ENCODE measurements around the gene RGS16. TPM values are rescaled to one million over a fixed set of nuclear protein-coding genes. Genes with fewer than 3 reads are reported as not detected.
A peak's percentile ranks its signal among the peaks of the same experiment; 100 is the strongest.

RGS16 gene
- total RNA-seq = 16.6 TPM
- polyA plus RNA-seq = 1 to 10 TPM in 1 of 4 donors, under 1 TPM in 3; 0.34 to 1.2 (median 0.46) TPM

- Mint-ChIP-seq H3K27me3 (peaks cover 8% of the 10 kb centered on the region), H3K4me1 (peaks cover 0 to 8% (median 4%) of the 10 kb centered on the region in 4 donors), H3K36me3 (peaks cover 4% of the 10 kb centered on the region), H3K4me3 (peak within 1 kb of the TSS in 3 of 4 donors; percentile 24 to 90 (median 84)), H3K9me3 (no peaks in the 10 kb centered on the region), H3K27ac (peak within 1 kb of the TSS in 1 of 3 donors; percentile 87)
- H3K9me3 ChIP-seq (ENCODE audit: control insufficient read depth in 2 of 2, low read length in 2 of 2) = no peaks in the 10 kb centered on the region
- no peaks in the 10 kb centered on the region for H3K27me3 ChIP-seq (ENCODE audit: control insufficient read depth, insufficient read depth, low read length)
- peak within 1 kb of the TSS; percentile 67 for H3K4me3 ChIP-seq (ENCODE audit: low read depth, low read length)
- peak; percentile 82 to 96 (median 85) for DNase-seq
- H3K27ac ChIP-seq (ENCODE audit: insufficient read depth, low read length, poor library complexity, severe bottlenecking) = peak within 1 kb of the TSS; percentile 64
- H3K4me1 ChIP-seq (ENCODE audit: control insufficient read depth, insufficient read depth, low read length, poor library complexity, severe bottlenecking) = peaks cover 36% of the 10 kb centered on the region
- no peaks in the 10 kb centered on the region for H3K36me3 ChIP-seq (ENCODE audit: control insufficient read depth, insufficient read depth, low read length)
- ATAC-seq (ENCODE audit: low read depth in 2 of 2) = peak; percentile 92 to 94
Measured at GRCh38 chr1:182604175-182605164, at the start of gene RGS16. Gene RGS16 (minus strand): TSS chr1:182604389. CDS start chr1:182604259, 130 bp downstream.

GRCh38 chr1:182653986-182654385, 49.8 kb upstream of the RGS16 start:
- ATAC-seq (ENCODE audit: low read depth in 2 of 2) (no peak), DNase-seq (no peak)
- Histone ChIP-seq H3K4me3 (ENCODE audit: low read depth, low read length) (no peak overlapping the region), H3K9me3 (ENCODE audit: control insufficient read depth in 2 of 2, low read length in 2 of 2) (no peaks in the 10 kb centered on the region), H3K36me3 (ENCODE audit: control insufficient read depth, insufficient read depth, low read length) (no peaks in the 10 kb centered on the region), H3K4me1 (ENCODE audit: control insufficient read depth, insufficient read depth, low read length, poor library complexity, severe bottlenecking) (no peaks in the 10 kb centered on the region), H3K27me3 (ENCODE audit: control insufficient read depth, insufficient read depth, low read length) (peaks cover 4% of the 10 kb centered on the region), H3K27ac (ENCODE audit: insufficient read depth, low read length, poor library complexity, severe bottlenecking) (no peak overlapping the region)
- H3K27me3 Mint-ChIP-seq = peaks cover 18% of the 10 kb centered on the region
- H3K36me3 Mint-ChIP-seq = no peaks in the 10 kb centered on the region
- no peaks in the 10 kb centered on the region for H3K9me3 Mint-ChIP-seq
- H3K4me1 Mint-ChIP-seq = peaks cover 0 to 5% (median 5%) of the 10 kb centered on the region in 4 donors
- H3K4me3 Mint-ChIP-seq = no peak overlapping the region
- no peak overlapping the region for H3K27ac Mint-ChIP-seq

- no peak overlapping the region for H3K4me3 ChIP-seq (ENCODE audit: low read depth, low read length)
- no peak overlapping the region for H3K27ac ChIP-seq (ENCODE audit: insufficient read depth, low read length, poor library complexity, severe bottlenecking)
- H3K27ac Mint-ChIP-seq = no peak overlapping the region
- no peaks in the 10 kb centered on the region for H3K36me3 Mint-ChIP-seq
- no peaks in the 10 kb centered on the region for H3K27me3 ChIP-seq (ENCODE audit: control insufficient read depth, insufficient read depth, low read length)
- ATAC-seq (ENCODE audit: low read depth in 2 of 2) (no peak), DNase-seq (no peak)
- peaks cover 0 to 5% (median 5%) of the 10 kb centered on the region in 4 donors for H3K4me1 Mint-ChIP-seq
- no peak overlapping the region for H3K4me3 Mint-ChIP-seq
- H3K36me3 ChIP-seq (ENCODE audit: control insufficient read depth, insufficient read depth, low read length) = no peaks in the 10 kb centered on the region
- peaks cover 23% of the 10 kb centered on the region for H3K27me3 Mint-ChIP-seq
- no peaks in the 10 kb centered on the region for H3K9me3 ChIP-seq (ENCODE audit: control insufficient read depth in 2 of 2, low read length in 2 of 2)
- H3K4me1 ChIP-seq (ENCODE audit: control insufficient read depth, insufficient read depth, low read length, poor library complexity, severe bottlenecking) = no peaks in the 10 kb centered on the region
- no peaks in the 10 kb centered on the region for H3K9me3 Mint-ChIP-seq
Measured at GRCh38 chr1:182652933-182653332, 48.7 kb upstream of the RGS16 start.

GRCh38 chr1:182651339-182651724, 47.1 kb upstream of the RGS16 start:
- peaks cover 15% of the 10 kb centered on the region for H3K27me3 Mint-ChIP-seq
- H3K4me1 Mint-ChIP-seq = peaks cover 0 to 5% (median 5%) of the 10 kb centered on the region in 4 donors
- H3K4me3 ChIP-seq (ENCODE audit: low read depth, low read length) = no peak overlapping the region
- H3K9me3 ChIP-seq (ENCODE audit: control insufficient read depth in 2 of 2, low read length in 2 of 2) = no peaks in the 10 kb centered on the region
- no peak overlapping the region for H3K27ac Mint-ChIP-seq
- ATAC-seq (ENCODE audit: low read depth in 2 of 2) (no peak), DNase-seq (no peak)
- H3K36me3 ChIP-seq (ENCODE audit: control insufficient read depth, insufficient read depth, low read length) = no peaks in the 10 kb centered on the region
- no peak overlapping the region for H3K4me3 Mint-ChIP-seq
- H3K27ac ChIP-seq (ENCODE audit: insufficient read depth, low read length, poor library complexity, severe bottlenecking) = no peak overlapping the region
- no peaks in the 10 kb centered on the region for H3K27me3 ChIP-seq (ENCODE audit: control insufficient read depth, insufficient read depth, low read length)
- H3K36me3 Mint-ChIP-seq = no peaks in the 10 kb centered on the region
- no peaks in the 10 kb centered on the region for H3K4me1 ChIP-seq (ENCODE audit: control insufficient read depth, insufficient read depth, low read length, poor library complexity, severe bottlenecking)
- no peaks in the 10 kb centered on the region for H3K9me3 Mint-ChIP-seq

- no peaks in the 10 kb centered on the region for H3K36me3 ChIP-seq (ENCODE audit: control insufficient read depth, insufficient read depth, low read length)
- no peaks in the 10 kb centered on the region for H3K9me3 ChIP-seq (ENCODE audit: control insufficient read depth in 2 of 2, low read length in 2 of 2)
- no peak overlapping the region for H3K27ac ChIP-seq (ENCODE audit: insufficient read depth, low read length, poor library complexity, severe bottlenecking)
- H3K4me1 Mint-ChIP-seq = peaks cover 0 to 5% (median 5%) of the 10 kb centered on the region in 4 donors
- no peak overlapping the region for H3K4me3 Mint-ChIP-seq
- H3K9me3 Mint-ChIP-seq = no peaks in the 10 kb centered on the region
- H3K4me3 ChIP-seq (ENCODE audit: low read depth, low read length) = no peak overlapping the region
- no peaks in the 10 kb centered on the region for H3K36me3 Mint-ChIP-seq
- peaks cover 15% of the 10 kb centered on the region for H3K27me3 Mint-ChIP-seq
- ATAC-seq (ENCODE audit: low read depth in 2 of 2) = no peak
- H3K27ac Mint-ChIP-seq = peak overlapping the region in 1 of 3 donors; percentile 82
- H3K4me1 ChIP-seq (ENCODE audit: control insufficient read depth, insufficient read depth, low read length, poor library complexity, severe bottlenecking) = no peaks in the 10 kb centered on the region
- DNase-seq = no peak
- H3K27me3 ChIP-seq (ENCODE audit: control insufficient read depth, insufficient read depth, low read length) = no peaks in the 10 kb centered on the region
Measured at GRCh38 chr1:182650678-182651338, 46.6 kb upstream of the RGS16 start.

- H3K36me3 Mint-ChIP-seq = no peaks in the 10 kb centered on the region
Measured at GRCh38 chr1:182649041-182649440, 44.9 kb upstream of the RGS16 start.

GRCh38 chr1:182646739-182647138, 42.5 kb upstream of the RGS16 start:
- no peaks in the 10 kb centered on the region for H3K36me3 Mint-ChIP-seq
- Histone ChIP-seq H3K4me1 (ENCODE audit: control insufficient read depth, insufficient read depth, low read length, poor library complexity, severe bottlenecking) (no peaks in the 10 kb centered on the region), H3K27ac (ENCODE audit: insufficient read depth, low read length, poor library complexity, severe bottlenecking) (no peak overlapping the region), H3K4me3 (ENCODE audit: low read depth, low read length) (no peak overlapping the region), H3K9me3 (ENCODE audit: control insufficient read depth in 2 of 2, low read length in 2 of 2) (no peaks in the 10 kb centered on the region), H3K36me3 (ENCODE audit: control insufficient read depth, insufficient read depth, low read length) (no peaks in the 10 kb centered on the region), H3K27me3 (ENCODE audit: control insufficient read depth, insufficient read depth, low read length) (no peaks in the 10 kb centered on the region)
- no peak for ATAC-seq (ENCODE audit: low read depth in 2 of 2)
- H3K9me3 Mint-ChIP-seq = no peaks in the 10 kb centered on the region
- DNase-seq = no peak
- peaks cover 0 to 5% (median 5%) of the 10 kb centered on the region in 4 donors for H3K4me1 Mint-ChIP-seq
- no peak overlapping the region for H3K27ac Mint-ChIP-seq
- H3K27me3 Mint-ChIP-seq = peaks cover 15% of the 10 kb centered on the region
- H3K4me3 Mint-ChIP-seq = no peak overlapping the region

More at GRCh38 chr1:182649041-182649440, 44.9 kb upstream of the RGS16 start:
- Mint-ChIP-seq H3K9me3 (no peaks in the 10 kb centered on the region), H3K4me1 (peaks cover 0 to 5% (median 5%) of the 10 kb centered on the region in 4 donors), H3K27ac (no peak overlapping the region), H3K4me3 (no peak overlapping the region), H3K27me3 (peaks cover 15% of the 10 kb centered on the region)
- Histone ChIP-seq H3K4me3 (ENCODE audit: low read depth, low read length) (no peak overlapping the region), H3K9me3 (ENCODE audit: control insufficient read depth in 2 of 2, low read length in 2 of 2) (no peaks in the 10 kb centered on the region), H3K27ac (ENCODE audit: insufficient read depth, low read length, poor library complexity, severe bottlenecking) (no peak overlapping the region), H3K4me1 (ENCODE audit: control insufficient read depth, insufficient read depth, low read length, poor library complexity, severe bottlenecking) (no peaks in the 10 kb centered on the region), H3K27me3 (ENCODE audit: control insufficient read depth, insufficient read depth, low read length) (no peaks in the 10 kb centered on the region), H3K36me3 (ENCODE audit: control insufficient read depth, insufficient read depth, low read length) (no peaks in the 10 kb centered on the region)
- DNase-seq (no peak), ATAC-seq (ENCODE audit: low read depth in 2 of 2) (no peak)
